Esophagus muscularis mucosa (tissue), 4 donors: Measurements from ENCODE around the gene PTOV1. TPM values are rescaled to one million over a fixed set of nuclear protein-coding genes. Genes with fewer than 3 reads are reported as not detected.

ENCODE experiments used
- DNase-seq: peaks from one replicate; pipeline ENCODE4 v3.0.0-alpha.2; 2017; ENCODE audit errors: extremely low spot score
- H3K27ac ChIP-seq, 4 donors: fragments of 200-600 bp; sonication (generic); replicated peaks in 1 of 4; 1 replicate in 3 of 4; 2 replicates in 1 of 4; pipeline ENCODE4 v1.5.1; 2016 to 2019; ENCODE audit warnings: mild to moderate bottlenecking in 1 of 4
- H3K27me3 ChIP-seq, 4 donors: fragments of 200-600 bp; sonication (generic); one replicate each; pipeline versions ENCODE4 v1.5.1 to v1.6.0; 2016 to 2019
- H3K36me3 ChIP-seq, 4 donors: fragments of 200-600 bp; sonication (generic); one replicate each; pipeline ENCODE4 v1.5.1; 2016 to 2019
- H3K4me1 ChIP-seq, 4 donors: fragments of 200-600 bp; sonication (generic); one replicate each; pipeline ENCODE4 v1.5.1; 2016 to 2019
- H3K4me3 ChIP-seq, 4 donors: fragments of 200-600 bp; sonication (generic); 1 replicate in 2 of 4; 2 replicates in 2 of 4; pipeline ENCODE4 v1.5.1; 2016 to 2019; ENCODE audit warnings: mild to moderate bottlenecking in 4 of 4, moderate library complexity in 1 of 4
- H3K9me3 ChIP-seq, 4 donors: fragments of 200-600 bp; sonication (generic); 1 replicate in 3 of 4; 2 replicates in 1 of 4; pipeline ENCODE4 v1.5.1; 2016 to 2019
- CTCF ChIP-seq, 3 experiments: fragments of 200-600 bp in 2 of 3; fragments of 450-650 bp in 1 of 3; sonication (generic) in 2 of 3; IDR thresholded peaks; one replicate each; pipeline ENCODE4 v1.5.1; 2017 to 2019; ENCODE audit warnings: antibody characterized with exemption in 3 of 3, mild to moderate bottlenecking in 2 of 3, moderate library complexity in 1 of 3
- EP300 ChIP-seq: sonication (generic); formaldehyde crosslinking; IDR thresholded peaks from one replicate; pipeline ENCODE4 v1.6.1; 2017; ENCODE audit warnings: antibody characterized with exemption
- POLR2A ChIP-seq: fragments of 450-650 bp; IDR thresholded peaks from one replicate; pipeline ENCODE4 v1.6.1; 2017; ENCODE audit warnings: antibody characterized with exemption, moderate library complexity, mild to moderate bottlenecking, low read depth
- POLR2AphosphoS5 ChIP-seq, 2 donors: sonication (generic); formaldehyde crosslinking; IDR thresholded peaks; one replicate each; pipeline ENCODE4 v1.6.1; 2017; ENCODE audit warnings: antibody characterized with exemption in 2 of 2
- WGBS: methylation state at CpG from one replicate; pipeline ENCODE4 v1.1.5; 2018; 5-methylcytosine and 5-hydroxymethylcytosine counted together
- intact Hi-C: fragments of 100-400 bp; cut with DNase I; formaldehyde crosslinking; loops from one replicate; pipeline ENCODE4 v1.15.1; 2023
- total RNA-seq, 4 donors: library from RNA; depleted of rRNA; stranded (reverse); fragments of >200 nt; gene quantifications; one replicate each; pipeline versions ENCODE4 v1.1.0 to v1.2.1, GENCODE V29; 2016

Gene PTOV1
- total RNA-seq, 4 donors from 2014 or later: 60.5 to 102 (median 84.4) TPM

GRCh38 chr19:49879243-49879963 is 28.4 kb downstream of the PTOV1 start:
- Histone ChIP-seq H3K27ac (no peak overlapping the region), H3K36me3 (peaks cover 45 to 63% (median 59%) of the 10 kb centered on the region in 4 donors), H3K9me3 (no peaks in the 10 kb centered on the region), H3K4me3 (no peak overlapping the region), H3K4me1 (peaks cover 26 to 41% (median 33%) of the 10 kb centered on the region in 4 donors), H3K27me3 (no peaks in the 10 kb centered on the region)
- WGBS: 94% methylated on average over 12 of the region's 12 CpGs
- TF ChIP-seq EP300 (no peak), CTCF (IDR thresholded peaks at IDR 0.05) (no peak), POLR2A (no peak), POLR2AphosphoS5 (IDR thresholded peaks at IDR 0.05) (no peak)
- no peak for DNase-seq
- intact Hi-C loops: loop anchor here (5.0 kb wide), 1 partner anchor 67 kb away; the partner anchor contains the start of gene FUZ

- no peak overlapping the region for H3K4me3 ChIP-seq
- peaks cover 17 to 32% (median 23%) of the 10 kb centered on the region in 4 donors for H3K4me1 ChIP-seq
- H3K9me3 ChIP-seq: no peaks in the 10 kb centered on the region
- 85% methylated on average over 8 of the region's 10 CpGs for WGBS
- no peak overlapping the region for H3K27ac ChIP-seq
- intact Hi-C loops: no loop called here
- H3K36me3 ChIP-seq: peaks cover 54 to 69% (median 68%) of the 10 kb centered on the region in 4 donors
- TF ChIP-seq EP300: no peak
- no peak for DNase-seq
- no peaks in the 10 kb centered on the region for H3K27me3 ChIP-seq
These were observed 29.4 kb downstream of the PTOV1 start for GRCh38 chr19:49880162-49880869.

GRCh38 chr19:49881186-49881585 is 30.2 kb downstream of the PTOV1 start:
- Histone ChIP-seq H3K27me3 (no peaks in the 10 kb centered on the region), H3K9me3 (no peaks in the 10 kb centered on the region), H3K36me3 (peaks cover 54 to 77% (median 76%) of the 10 kb centered on the region in 4 donors), H3K4me1 (peaks cover 12 to 25% (median 17%) of the 10 kb centered on the region in 4 donors), H3K27ac (no peak overlapping the region), H3K4me3 (no peak overlapping the region)
- intact Hi-C loops: no loop called here
- TF ChIP-seq POLR2AphosphoS5 (IDR thresholded peaks at IDR 0.05): no peak
- TF ChIP-seq CTCF (IDR thresholded peaks at IDR 0.05): no peak
- no peak for TF ChIP-seq EP300
- TF ChIP-seq POLR2A: no peak
- WGBS: 83% methylated on average over 14 of the region's 17 CpGs
- DNase-seq: no peak

GRCh38 chr19:49881672-49882394 is 30.9 kb downstream of the PTOV1 start:
- 86% methylated on average over 31 of the region's 31 CpGs for WGBS
- intact Hi-C loops: no loop called here

More at GRCh38 chr19:49881672-49882394, 30.9 kb downstream of the PTOV1 start:
- Histone ChIP-seq H3K36me3 (peaks cover 54 to 84% (median 79%) of the 10 kb centered on the region in 4 donors), H3K27me3 (no peaks in the 10 kb centered on the region), H3K4me1 (peaks cover 12 to 25% (median 17%) of the 10 kb centered on the region in 4 donors), H3K9me3 (no peaks in the 10 kb centered on the region), H3K27ac (no peak overlapping the region), H3K4me3 (no peak overlapping the region)
- TF ChIP-seq POLR2AphosphoS5 (IDR thresholded peaks at IDR 0.05) (no peak), CTCF (IDR thresholded peaks at IDR 0.05) (no peak), EP300 (no peak), POLR2A (no peak)
- no peak for DNase-seq
